CD4-positive, alpha-beta T cell treated with Interleukin-2 at 100 ng/mL for 4 hours (primary cell): ENCODE data around the gene DCST1.

Experiments
- DNase-seq: peaks from one replicate; pipeline ENCODE4 v3.0.0-alpha.2; 2020; ENCODE audit warnings: low spot score

The DCST1 gene

DNA sequence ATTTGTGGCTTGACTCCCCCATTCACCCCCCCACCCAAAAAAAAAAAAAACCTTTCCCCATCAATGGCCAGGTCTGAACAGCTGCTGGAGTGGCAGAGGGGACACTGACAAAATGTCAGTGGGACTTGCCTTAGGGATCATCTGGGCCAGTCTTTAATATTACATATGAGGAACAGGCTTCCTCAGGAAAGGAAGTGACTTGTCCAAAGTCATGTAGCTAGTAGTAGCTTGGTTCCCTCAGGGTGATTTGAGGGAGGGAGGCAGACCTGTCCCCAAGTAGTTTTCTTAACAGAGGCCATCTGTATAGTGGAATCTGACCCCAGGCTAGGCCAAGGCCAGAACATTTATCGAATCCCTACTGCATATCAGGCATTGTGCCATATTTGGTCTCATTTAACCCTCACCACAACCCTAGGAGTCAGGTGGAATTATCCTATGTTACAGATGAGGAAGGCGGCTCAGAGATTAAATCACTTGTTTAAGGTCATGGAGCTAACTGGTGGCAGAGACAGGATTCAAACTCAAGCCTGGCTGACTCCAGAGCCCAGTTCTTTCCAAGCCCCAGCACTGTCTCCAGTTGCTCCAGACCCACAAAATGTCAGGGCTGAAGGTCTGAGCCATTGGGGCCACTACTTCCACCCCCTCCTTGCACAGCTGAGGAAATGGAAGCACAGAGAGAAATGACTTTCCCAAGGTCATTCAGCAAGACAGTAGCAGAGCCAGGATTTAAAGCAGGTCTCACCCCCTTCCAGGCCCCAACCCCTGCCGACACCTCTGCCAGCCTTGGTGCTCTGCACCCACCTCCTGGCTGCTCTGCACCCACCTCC is 20.6 kb upstream of the DCST1 start:
- DNase-seq: no peak

DNA sequence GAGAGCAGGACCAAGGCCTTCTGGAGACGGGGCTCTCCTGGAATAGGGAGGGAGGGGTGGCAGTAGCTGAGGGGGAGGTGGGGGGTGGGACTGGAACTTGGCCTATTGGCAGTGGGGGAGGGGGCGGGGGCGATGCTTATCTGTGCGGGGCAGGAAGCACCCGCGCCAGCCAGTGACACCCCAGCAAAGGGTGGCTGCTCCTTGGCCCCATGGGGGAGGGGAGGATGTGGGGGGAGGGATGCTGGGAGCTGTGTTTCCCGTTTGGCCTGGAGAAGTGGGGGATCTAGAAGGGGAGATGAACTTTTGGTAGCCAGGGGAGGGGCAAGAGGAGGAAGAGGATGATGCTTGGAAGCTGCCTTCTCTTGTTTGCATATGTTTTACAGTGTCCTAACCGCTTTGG is 20.0 kb upstream of the DCST1 start:
- DNase-seq: peak; percentile 30

DNA sequence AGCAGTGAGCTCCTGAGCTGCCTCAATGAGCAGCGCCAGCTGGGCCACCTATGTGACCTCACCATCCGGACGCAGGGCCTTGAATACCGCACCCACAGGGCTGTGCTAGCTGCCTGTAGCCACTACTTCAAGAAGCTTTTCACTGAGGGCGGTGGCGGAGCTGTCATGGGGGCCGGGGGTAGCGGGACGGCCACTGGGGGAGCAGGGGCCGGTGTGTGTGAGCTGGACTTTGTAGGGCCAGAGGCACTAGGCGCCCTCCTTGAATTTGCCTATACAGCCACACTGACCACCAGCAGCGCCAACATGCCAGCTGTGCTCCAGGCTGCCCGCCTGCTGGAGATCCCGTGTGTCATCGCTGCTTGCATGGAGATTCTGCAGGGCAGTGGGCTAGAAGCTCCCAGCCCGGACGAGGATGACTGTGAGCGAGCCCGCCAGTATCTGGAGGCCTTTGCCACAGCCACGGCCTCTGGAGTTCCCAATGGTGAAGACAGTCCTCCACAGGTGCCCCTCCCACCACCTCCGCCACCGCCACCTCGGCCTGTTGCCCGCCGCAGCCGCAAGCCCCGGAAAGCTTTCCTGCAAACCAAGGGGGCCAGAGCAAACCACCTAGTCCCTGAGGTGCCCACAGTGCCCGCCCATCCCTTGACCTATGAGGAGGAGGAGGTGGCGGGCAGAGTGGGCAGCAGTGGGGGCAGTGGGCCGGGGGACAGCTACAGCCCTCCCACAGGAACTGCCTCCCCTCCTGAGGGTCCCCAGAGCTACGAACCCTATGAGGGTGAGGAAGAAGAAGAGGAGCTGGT is 18.7 kb upstream of the DCST1 start:
- no peak for DNase-seq

DNA sequence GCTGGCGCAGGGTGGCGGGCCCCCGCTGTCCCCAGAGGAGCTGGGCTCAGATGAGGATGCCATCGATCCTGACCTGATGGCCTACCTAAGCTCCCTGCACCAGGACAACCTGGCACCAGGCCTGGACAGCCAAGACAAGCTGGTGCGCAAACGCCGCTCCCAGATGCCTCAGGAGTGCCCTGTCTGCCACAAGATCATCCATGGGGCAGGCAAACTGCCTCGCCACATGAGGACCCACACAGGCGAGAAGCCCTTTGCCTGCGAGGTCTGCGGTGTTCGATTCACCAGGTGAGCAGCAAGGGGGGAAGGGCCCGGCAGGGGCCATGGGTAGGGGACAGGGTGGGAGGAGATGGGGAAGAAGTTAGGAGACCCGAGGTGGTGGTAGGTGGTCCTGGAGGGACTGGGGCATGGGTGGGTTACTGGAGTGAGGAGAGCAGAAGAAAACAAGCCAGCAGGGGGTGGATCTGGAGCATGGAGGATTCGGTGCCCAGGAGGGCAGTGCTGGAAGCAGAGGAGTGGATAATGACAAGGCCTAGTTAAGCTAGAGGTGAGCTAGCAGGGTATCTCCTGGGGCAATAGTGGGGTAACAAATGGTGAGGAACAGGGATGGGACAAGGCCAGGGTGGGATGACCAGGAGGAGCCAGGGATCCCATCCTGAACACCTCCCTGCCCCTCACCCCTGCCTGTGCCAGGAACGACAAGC is 17.9 kb upstream of the DCST1 start:
- DNase-seq: no peak

DNA sequence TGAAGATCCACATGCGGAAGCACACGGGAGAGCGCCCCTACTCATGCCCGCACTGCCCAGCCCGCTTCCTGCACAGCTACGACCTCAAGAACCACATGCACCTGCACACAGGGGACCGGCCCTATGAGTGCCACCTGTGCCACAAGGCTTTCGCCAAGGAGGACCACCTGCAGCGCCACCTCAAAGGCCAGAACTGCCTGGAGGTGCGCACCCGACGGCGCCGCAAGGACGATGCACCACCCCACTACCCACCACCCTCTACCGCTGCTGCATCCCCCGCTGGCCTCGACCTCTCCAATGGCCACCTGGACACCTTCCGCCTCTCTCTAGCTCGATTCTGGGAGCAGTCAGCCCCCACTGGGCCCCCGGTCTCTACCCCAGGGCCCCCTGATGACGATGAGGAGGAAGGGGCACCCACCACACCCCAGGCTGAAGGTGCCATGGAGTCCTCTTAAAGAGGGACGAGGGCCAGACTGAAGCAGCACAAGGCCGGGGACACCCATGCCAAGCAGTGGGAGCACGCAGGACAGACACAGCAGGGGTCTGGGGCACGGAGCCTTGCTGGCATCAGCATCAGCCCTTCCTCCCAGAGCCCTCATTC is 17.3 kb upstream of the DCST1 start:
- no peak for DNase-seq

DNA sequence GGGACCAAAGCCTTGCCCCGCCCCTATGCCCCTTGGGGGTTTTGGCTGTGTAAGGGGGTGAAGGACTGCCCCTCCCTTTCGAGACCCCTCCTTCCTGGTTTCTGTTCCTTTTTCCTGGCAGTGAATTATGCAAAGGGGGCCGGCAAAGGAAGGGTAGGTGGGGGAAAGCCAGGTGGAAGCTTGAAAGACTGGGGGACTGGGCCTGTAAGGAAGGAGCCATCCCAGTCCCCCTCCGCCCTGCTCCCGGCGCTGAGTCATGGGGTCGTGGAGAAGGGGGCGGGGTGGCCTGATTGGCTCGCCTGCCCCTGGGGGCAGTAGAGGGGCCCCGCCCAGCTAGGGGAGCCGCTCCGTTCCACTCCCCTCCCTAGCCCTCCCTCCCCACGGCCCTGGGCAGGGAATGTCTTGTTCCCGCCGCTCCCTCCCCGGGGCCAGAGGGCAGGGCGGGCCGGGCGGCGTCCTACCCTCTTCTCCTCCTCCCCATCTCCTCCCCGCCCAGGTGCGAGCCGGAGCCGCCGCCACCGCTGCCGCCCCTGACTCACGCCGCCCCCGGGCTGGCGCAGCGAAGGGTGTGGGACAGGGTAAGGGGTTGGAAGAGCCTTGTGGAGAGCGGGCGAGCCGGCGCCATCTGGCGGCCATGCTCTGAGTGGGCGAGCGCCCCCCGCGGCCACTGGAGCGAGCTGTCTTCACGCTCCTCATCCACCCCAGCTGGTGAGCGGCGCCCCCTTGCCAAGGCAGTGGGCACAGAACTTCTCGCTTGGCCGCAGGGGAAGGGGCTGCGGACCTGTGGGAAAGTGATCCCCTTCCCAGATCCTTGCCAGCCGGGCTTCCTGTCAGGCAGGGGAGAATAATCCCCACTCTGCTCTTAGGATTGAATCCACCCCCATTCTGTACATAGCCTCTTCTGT is 16.3 kb upstream of the DCST1 start:
- DNase-seq: peak; percentile 92

DNA sequence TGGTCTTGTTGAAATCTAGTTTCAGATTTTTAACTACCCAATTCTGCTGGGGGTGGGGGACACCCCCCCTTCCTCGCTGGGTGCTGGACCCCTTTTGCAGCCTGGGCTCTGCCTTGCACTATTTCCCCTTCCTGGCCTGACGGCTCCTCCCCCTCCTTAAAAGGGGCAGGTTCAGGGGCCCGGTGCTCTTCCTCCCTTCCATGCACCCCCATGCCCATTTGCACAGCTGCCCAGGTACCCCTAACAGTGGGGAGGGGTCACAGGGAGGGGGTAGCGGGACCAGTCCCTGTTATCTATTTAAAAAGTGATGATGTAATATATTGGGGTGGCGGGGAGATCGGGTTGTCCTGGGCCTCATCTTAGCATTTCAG is 15.7 kb upstream of the DCST1 start:
- DNase-seq: no peak

DNA sequence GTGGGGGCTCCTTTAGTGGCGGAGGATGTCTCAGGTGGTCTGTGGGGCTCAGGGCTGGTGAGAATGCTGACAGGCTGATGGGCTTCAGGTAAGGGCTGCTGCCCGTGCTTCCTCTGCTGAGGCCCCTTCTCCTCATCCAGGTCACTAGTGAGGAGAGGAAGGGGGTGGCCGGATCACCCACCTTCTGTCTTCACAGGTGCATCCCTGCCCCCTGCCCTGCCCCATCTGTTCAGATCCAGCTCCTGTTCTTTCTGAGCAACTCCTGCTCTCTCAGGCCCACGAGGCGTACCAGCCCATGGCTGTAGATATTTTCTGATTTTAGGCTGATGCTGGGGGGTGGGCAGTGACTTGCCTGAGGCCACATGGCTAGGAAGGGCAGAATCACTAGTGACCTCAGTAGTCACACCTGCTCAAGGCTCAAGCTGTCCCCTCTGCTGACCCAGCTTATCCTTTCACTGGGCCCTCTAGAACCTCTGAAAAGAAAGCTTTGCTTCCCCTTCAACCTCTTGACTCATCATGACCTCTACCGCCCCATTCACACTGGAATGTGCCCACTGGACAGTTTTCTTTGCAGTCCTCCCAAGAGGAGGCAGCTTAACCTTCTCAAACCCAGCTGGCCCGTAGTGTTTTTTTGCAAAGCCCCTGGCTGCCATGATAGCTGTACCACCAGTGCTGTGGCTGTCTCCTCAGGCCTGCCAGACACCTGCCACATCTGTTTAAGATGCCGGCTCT is 14.8 kb upstream of the DCST1 start:
- no peak for DNase-seq

DNA sequence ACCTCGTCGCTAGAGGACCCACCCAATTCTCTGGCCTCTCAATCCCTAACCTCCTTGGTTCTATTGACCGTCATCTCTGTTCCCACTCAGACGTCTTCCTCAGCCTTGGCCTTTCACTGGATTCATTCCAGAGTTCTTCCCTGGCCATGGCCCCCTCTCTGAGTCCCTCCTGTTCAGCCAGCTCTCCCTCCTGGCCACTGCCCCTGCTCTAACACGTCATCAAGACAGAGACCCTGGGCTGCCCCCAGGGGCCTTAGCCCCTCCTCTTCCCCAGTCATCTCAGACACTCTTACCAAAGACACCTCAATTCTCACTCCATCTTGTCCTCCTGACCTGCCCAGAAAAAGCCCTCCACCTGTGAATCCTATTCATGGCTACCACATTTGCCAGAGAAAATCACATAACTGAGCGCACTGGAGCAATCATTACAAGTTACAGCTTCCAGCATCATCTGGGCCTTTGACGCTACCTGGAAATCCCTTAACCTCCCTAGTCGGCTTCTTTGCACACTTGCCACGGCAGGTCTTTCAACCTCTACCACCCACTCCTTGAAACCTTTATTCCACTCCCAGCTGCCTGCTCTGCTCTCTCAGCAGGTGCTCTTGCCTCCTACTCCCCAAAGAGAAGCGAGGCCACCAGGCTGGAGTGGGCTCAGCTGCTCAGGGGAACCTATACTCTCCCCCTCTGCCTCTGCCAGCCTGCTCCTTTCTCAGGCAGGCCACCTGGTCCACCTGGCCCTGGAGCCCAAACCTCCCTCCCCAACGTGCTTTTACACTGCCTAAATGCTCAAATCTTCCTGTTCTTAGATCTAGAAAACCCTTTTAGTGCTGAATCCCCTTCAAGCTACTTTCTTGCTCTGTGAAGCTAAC is 14.0 kb upstream of the DCST1 start:
- no peak for DNase-seq

DNA sequence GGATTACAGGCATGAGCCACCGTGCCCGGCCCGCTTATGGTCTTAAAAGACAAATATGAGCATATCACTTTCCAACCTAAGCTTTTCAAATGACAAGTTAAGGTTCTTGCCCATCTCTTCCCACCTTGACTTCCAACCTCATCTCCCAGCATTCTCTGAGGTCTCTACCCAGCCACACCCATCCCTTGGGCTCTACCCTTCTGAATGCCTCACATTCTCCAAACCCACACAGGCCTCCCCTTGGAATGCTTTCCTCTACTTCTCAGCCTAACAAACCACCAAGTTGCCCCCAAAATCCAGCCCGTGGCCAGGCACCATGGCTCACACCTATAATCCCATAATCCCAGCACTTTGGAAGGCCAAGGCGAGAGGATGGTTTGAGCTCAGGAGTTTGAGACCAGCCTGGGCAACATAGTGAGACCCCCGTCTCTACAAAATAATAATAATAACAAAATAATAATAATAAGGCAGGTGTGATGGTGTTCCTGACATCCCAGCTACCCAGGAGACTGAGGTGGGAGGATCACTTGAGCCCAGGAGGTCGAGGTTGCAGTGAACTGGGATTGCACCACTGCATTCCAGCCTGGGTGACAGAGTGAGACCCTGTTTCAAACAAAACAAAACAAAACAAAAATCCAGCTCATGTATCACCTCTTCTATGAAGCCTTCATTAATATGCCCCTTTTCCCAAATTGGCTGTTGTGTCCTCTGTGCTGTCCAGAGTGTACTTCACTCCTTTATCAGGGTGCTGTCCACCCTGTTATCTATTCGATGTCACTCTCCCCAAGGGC is 11.3 kb upstream of the DCST1 start:
- DNase-seq: no peak

DNA sequence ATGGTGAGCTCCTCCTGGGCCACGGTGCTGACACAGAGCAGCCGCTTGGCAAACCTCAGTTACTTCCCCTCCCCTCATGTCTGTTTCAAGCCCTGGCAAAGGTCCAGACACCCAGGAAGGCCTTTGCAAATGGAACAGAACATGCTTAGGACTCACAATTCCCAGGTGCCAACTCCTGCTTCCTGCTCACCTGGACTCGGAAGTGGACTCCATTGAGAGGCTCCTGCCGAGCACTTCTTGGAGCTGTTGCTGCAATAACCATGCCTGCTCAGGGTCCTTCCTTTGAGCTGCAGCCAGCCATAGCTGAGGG is 10.7 kb upstream of the DCST1 start:
- no peak for DNase-seq

DNA sequence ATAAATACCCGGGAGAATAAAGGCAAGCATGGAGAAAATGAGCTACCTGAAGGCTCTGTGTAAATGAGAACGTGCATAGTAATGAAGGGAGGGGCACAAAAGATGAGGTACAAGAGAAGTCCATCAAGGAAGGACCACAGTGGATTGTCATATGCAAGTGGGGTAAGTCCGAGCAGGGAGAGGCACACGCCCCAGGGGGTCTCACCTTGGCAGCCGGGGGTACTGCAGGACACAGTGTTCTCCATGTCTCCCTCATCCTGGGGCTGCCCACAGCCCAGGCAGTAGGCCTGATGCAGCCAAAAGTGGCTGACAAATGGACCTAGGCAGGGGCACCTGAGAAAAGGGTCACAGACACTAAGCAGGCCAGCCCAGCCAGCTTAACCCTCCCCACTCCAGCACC is 10.0 kb upstream of the DCST1 start:
- no peak for DNase-seq

DNA sequence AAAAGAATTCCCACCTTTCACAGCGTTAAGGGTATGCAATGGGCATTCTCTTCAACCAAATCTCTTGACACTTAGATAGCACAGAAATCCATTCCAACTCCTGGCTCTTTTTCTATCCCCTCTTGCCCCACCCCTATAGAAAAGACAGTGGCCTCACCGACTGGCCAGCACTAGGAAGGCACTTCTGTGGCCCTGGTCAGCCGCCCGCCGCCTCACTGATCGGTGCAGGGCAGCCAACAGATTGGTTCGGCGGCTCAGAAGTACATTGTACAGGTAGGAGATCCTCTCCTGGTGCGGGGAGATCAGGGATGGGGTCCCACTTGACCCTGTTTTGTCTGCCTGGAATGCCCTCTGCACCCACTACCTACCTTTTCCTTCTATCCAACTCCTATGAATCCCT is 9.3 kb upstream of the DCST1 start:
- no peak for DNase-seq

DNA sequence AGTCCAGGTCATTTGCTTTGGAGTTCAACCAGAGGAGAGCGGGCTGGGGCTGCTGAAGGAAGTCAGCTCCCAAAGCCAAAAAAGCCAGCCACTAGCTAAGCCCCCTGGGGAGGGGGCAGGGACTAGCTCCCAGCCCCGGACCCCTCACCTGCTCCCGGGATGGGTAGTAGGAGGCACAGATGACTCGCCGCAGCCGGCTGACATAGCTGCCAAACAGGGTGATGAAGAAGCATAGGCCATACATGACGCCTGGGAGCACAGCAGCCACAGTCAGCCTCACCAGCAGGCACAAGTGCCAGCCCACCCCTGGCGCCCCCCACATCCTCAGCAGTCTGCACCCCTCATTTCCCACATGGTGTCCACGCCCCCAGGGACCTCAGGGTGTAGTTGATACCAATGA is 7.5 kb upstream of the DCST1 start:
- no peak for DNase-seq

DNA sequence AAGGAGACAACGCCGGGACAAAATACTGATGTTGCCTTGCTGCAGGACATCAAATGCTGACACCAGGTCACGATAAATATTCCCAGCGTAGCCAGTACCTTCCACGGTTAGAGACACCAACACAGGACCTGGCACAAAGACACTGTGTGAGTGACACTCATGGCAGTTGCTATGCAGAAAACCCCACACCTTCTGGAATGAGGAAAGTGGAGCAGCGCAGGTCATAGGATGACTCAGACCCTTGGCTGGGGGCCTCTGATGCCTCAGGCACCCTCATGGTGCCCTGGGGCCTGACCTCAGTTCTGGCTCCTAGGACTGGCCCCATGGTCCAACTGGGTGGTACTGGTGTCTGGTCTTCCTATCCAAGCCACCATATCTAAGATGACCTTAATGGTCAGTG is 7.0 kb upstream of the DCST1 start:
- no peak for DNase-seq

DNA sequence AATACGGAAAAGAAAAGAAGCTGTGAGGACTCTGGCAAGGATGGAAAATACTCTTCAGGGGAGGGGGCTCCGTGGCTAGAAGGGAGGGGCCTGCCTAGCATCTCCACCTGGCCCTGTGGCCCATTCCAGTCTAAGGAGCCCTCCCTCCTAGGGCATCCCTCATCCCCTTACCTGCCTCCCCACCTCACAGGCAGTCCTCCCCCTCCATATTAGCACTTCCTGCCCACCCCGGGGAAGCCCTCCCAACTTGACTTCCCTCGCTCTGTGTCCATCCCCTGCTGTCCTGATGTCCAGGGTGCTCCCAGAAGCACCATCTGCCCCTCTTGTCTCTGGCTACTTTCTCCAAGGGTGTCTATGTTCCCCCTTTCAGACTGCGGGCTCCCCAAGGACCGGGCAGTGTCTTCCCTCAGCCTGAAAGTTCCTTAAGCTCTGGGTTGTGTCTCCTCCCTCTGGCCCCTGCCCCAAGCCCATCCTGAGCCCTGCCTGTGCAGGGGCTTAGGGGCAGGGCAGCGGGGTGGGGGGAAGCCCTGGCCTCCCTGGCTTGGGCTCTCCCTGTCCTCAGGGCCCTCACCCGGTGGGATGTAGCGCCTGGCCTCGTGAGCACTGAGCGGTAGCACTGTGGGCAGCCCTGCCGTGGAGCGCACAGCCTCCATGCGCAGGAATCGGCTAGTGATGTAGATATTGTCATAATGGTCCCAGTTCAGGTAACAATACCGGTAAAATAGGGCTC is 3.9 kb upstream of the DCST1 start:
- no peak for DNase-seq

DNA sequence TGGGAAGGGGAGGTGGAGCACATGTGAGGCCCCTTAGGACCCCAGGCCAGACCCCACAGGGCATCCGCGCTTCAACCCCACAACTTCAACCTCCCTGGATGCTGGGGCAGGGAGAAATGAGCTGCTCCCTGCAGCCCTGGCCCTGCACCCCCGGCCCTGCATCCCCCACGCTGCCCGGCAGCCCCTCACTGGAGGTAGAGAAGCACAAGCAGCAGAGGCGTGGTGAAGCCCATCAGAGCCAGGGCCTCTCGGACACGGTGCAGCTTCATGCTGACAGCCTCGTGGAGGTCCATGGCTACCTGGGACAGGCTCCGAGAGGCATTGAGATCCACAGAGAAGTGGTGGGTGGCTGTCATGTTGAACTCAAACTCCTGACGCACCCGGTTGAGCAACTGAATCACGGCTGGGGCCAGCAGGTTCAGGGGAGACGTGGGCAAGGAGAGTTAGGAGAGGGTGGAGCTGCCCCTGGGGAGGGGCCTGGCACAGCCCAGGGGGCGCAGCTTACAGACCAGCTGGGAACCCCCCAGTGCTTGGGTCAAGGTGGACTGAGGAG is 3.3 kb upstream of the DCST1 start:
- no peak for DNase-seq

DNA sequence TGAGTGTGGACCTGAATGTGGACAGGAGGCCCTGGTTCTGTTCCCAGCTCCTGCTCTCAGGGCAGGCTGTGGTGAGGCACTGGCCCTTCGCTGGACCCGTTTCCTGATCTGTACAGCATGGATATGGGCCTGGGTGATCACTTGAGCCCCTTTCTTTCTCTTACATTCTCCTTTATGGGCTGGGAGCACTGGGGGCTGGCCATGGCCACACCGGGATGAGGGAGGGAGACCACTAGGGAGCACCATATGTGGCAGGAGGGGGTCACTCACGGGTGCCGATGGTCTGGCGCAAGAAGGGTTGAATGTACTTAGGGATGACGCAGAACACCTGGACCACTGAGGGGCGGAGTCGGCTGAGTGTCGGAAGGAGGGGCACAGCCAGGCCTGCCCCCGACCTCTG is 2.7 kb upstream of the DCST1 start:
- DNase-seq: no peak
